NK-92 (cell line): ENCODE measurements around the gene ARHGEF7.

Experiments used
- DNase-seq: peaks from one replicate; lab custom pipeline; 2025; ENCODE audit not compliant: unreplicated experiment; lab: John Stamatoyannopoulos, UW

The ARHGEF7 gene

GRCh38 chr13:111272117-111272516, 157.0 kb downstream of the ARHGEF7 start:
- DNase-seq = no peak

DNA sequence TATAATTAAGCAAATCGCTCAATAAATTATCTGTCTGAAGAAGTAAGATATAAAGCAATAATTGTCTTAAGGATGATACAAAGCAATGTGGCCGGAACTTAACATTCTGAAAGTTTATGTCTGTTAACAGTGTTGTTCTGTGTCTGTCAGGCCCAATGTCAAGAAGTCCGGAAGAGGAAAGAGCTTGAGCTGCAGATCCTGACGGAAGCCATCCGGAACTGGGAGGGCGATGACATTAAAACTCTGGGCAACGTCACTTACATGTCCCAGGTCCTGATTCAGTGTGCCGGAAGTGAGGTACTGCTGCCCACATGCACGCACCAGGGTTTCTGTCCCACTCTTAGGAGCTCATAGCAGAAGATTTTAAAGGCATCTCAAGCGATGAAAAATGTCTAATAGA, 160.3 kb downstream of the ARHGEF7 start:
- no peak for DNase-seq

DNA sequence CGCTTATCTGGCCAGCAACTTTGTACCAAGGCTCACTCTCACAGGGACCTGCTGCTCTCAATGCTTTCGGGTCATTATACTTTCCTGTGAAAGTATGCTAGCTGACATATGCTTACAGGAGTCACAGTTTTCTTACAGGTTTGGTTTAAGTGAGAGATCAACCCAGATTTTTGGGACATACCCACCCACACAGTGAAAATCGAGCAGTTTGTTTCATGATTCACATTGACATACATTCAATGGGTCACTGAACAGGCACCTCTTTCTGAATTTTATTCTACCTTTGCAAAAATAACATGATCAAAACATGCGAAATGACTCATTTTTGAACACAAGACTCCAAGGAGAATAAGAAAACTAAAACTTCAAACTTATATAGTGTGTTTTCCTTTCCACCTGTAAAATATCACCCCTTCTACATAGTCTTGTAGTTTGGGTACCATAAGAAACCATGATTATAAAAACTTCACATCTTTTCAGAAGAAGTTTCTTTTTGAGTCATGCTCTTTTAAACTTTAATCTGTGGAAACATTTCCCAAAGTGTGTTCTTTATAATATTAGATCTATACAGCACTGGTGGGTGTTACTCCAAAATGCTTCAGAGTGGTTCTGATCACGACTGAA, 161.0 kb downstream of the ARHGEF7 start:
- DNase-seq = no peak

DNA sequence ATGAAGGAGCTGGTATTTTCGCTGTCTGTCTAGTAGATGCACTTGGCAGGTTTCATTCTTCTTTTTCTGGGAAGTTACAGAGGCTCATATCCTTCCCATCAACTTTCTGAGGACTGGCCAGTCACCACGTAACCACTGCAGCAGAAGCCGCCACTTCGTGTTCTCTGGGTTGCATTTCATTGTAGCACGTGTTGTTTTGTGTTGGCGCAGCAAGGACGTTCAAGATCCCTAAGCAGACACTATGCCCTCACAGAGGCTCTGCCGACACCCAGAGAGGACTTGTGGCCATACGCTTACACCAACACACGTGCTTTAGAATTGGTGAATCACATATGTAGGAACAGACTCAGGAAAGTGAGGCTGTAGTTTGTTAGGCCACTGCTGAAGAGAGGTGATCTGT, 163.1 kb downstream of the ARHGEF7 start:
- DNase-seq = no peak

GRCh38 chr13:111278743-111279652, 163.9 kb downstream of the ARHGEF7 start:
- DNase-seq = no peak

DNA sequence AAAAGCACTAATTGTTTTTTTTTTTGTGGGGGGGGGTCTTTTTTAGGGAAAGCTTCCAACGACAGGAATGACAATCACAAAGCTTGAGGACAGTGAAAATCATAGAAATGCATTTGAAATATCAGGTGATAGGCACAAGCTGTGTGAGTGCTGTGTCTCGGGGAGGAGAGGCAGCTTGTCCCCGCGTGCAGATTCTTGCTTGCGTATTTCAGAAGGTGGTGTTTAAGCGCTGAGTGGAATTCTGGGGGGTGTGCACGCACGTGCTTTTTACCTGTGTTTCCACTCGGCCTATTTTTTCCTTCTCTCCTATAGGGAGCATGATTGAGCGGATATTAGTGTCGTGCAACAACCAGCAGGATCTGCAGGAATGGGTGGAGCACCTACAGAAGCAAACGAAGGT, 165.1 kb downstream of the ARHGEF7 start:
- DNase-seq = no peak

GRCh38 chr13:111280681-111281585, 165.8 kb downstream of the ARHGEF7 start:
- no peak for DNase-seq

DNA sequence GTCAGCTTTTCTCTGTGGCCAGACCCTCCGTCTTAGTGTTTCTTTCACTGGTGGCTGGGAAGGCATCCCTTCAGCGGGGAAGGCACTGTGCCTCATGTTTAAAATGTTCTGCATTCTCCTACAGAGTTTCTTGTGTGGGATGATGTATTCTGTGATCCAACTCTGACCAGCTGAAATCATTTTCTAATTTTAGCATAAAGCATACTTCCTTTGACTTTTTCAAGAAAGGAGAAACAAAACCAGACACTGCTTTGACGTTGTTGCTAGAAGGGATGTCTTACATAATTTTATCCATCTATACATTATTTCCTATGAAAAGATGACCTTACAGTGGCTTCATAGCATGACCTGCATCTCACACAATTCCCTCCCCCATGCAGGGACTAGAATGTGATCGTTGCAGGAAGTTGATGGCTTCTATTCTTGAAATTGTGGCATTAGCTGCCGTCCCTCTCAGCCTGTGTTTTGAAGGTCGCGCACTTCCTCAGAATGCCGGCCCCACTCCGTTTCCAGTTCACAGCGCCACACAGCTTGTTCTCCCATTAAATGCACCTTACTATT, 166.7 kb downstream of the ARHGEF7 start:
- no peak for DNase-seq

GRCh38 chr13:111282425-111282824, 167.3 kb downstream of the ARHGEF7 start:
- DNase-seq = no peak

- DNase-seq = no peak
Observed at GRCh38 chr13:111282997-111283396, 167.9 kb downstream of the ARHGEF7 start.

DNA sequence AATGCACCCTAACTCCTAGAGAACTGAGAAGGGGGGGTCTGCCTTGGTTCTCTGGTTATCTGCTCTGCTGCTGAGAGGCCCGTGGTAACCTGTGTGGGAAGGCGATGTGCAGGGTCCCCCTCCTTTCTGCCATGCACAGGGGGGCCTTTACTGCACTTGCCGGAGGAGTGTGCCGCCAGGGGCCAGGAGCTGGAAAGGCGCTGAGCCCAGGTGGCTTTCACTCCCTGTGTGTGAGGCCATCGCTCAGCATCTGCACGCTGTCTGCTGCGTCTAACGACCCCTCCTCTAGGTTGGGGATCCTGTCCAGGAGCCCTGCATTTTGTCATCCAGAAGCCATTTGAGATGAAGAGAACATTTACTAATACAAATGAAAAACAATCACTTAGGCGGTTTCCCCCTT, 168.3 kb downstream of the ARHGEF7 start:
- no peak for DNase-seq

DNA sequence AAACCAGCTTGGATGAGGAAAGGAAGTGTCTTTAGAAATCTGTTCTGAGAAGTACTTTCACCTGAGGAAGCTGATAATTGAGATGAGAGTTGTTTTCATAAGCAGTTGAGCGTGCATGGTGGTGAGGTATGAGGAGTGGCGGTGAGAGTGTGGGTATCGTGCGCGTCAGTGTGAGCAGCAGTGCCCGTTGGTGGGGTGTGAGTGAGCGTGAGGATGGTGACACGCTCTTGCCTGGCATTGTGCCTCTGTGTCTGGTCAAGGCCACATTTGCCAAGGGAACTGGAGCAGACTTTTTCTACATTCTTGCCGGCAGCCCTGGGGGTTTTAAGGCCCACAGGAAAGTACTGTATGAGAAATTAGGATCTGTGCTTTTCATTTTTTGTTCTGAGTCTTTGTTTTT, 168.9 kb downstream of the ARHGEF7 start:
- DNase-seq = no peak

GRCh38 chr13:111284565-111284964, 169.5 kb downstream of the ARHGEF7 start:
- no peak for DNase-seq

DNA sequence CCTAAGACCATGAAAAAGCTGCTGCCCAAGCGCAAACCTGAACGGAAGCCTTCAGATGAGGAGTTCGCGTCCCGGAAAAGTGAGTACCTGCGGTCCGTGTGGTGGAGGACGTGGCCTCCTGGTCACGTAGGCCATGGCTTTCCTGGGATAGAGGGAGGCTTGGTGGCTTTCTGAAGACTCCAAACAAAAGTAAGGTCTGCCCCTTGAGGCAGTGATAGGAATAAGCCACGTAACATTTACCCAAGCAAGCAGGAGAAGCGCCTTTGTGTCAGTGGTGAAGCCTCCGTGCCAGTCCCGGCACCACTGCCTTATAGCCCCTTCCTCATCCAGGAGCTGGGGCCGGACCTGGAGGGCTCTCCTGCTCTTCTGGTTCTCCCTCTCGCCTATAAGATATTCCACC, 171.1 kb downstream of the ARHGEF7 start:
- DNase-seq = no peak

DNA sequence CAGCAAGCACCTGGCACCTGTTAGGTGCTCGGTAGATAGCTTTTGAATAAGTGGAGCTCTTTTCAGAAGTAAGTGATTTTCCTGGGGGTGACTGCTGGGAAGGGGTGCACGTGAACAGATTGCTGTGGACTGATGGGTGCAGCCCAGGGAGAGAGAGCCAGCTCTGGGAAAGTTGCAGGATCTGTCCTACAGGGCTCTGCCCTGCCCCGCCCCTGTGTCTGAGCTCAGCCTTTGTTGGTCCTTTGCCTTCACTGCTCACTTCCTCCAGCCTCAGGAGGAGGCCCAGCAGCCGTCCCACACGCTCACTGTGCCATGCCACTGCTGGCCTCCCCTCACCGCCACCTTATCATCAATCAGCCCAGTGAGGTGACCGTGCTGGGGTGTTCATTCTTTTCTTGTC, 171.6 kb downstream of the ARHGEF7 start:
- no peak for DNase-seq

- DNase-seq = no peak
Observed at GRCh38 chr13:111287201-111287600, 172.1 kb downstream of the ARHGEF7 start.

GRCh38 chr13:111288276-111288675, 173.2 kb downstream of the ARHGEF7 start:
- no peak for DNase-seq

GRCh38 chr13:111289251-111289650, 174.1 kb downstream of the ARHGEF7 start:
- no peak for DNase-seq

DNA sequence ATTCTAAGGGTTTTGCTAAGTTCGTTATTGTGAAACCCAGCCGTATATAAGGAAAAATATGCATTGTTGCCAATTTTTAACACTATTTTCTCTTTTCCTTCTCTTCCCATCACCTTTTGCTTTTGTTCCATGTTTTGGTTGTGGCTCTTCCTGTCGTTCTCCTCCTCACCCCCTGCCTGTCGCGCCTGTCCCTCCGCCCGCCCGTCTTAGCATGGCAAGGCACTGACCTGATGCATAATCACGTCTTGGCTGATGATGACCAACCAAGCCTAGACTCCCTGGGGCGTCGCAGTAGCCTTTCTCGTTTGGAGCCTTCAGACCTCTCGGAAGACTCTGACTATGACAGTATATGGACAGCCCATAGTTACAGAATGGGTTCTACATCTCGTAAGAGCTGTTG, 176.8 kb downstream of the ARHGEF7 start:
- DNase-seq = no peak

DNA sequence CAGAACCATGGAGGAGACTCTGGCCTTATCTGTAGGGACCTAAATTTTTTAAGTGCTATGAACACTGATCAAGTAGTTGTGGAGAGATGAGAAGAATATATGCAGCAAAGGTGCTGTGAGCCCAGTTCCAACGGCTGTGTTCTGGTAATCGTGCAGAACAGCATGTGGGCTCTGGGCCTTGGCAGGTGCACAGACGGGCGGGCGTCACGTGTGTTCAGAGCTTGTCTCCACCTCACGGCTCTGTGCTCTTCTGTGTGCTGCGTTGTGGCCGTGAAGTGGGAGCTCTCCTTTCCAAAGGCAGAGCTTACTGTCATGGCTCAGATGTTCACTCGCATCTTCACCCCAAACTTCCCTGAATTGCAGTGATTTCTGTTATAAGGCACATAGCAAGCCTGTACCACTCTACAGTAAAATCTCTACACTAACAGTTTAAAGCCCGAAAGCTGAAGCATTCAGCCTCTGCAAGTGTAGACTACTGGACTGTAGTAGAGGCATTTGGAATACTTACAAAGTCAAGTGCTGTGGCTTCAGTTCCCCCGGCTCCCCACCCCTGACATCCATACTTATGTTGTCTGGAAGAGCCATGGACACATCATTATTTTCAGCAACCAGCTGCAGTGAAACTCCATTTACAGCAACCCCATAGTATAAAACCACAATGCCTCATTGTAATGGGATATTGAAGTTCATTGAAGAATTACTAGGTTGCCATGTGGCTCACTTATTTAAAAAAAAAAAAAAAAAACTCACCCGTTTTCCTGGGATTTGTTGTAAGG, 177.8 kb downstream of the ARHGEF7 start:
- DNase-seq = no peak
